Posterior vena cava (tissue), 2 donors: Measurements from ENCODE around the gene TUFM. TPM values are rescaled to one million over a fixed set of nuclear protein-coding genes. Genes with fewer than 3 reads are reported as not detected.

Source experiments
- DNase-seq: peaks from one replicate; pipeline ENCODE4 v3.0.0-alpha.2; 2020; ENCODE audit warnings: low spot score
- intact Hi-C, 2 donors: fragments of 100-400 bp; cut with DNase I; formaldehyde crosslinking; loops; one replicate each; pipeline versions ENCODE4 v1.14.1 to v1.14.2; 2022 to 2023
- total RNA-seq, 2 donors: library from RNA; stranded (reverse); fragmentation: NEBNext Ultra II Directional; extraction: Animal tissue kit (Norgen Biotek cat#: 25700); gene quantifications; one replicate each; pipeline ENCODE4 v1.2.1, GENCODE V29; 2021
- donor health status: DM: yes; HTN: yes; CAD: no.
- donor health status: DM: yes; HTN: yes; CAD: no.

TUFM gene
- total RNA-seq, 2 donors from 2014 or later, result 74.4 to 76.2 TPM

- no peak for DNase-seq
- intact Hi-C loops, result no loop called here
Observed at GRCh38 chr16:28844226-28844885, 1.8 kb downstream of the TUFM start.

DNA sequence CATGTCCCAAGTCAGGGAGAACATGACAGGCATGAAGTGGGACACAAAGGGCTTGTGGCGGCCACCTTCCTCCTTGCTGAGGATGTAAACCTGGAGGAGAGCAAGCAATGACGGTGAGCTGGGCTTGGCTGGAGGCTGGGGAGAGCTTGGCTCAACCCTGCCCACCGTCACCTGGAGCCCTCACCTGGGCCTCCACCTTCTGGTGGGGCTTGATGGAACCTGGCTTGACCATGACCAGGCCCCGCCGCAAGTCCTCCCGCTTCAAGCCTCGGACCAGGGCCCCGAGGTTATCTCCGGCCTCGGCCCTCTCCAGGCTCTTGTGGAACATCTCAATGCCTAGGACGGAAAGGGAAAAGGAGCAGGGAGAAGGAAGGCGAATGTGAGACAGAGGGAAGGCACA lies 2.4 kb downstream of the TUFM start:
- DNase-seq, result no peak
- intact Hi-C loops, result no loop called here

- DNase-seq, result no peak
- intact Hi-C loops, result no loop called here
Observed at GRCh38 chr16:28842696-28843095, 3.5 kb downstream of the TUFM start.

GRCh38 chr16:28839899-28840298 lies 6.2 kb downstream of the TUFM start:
- no peak for DNase-seq
- intact Hi-C loops, result no loop called here

DNA sequence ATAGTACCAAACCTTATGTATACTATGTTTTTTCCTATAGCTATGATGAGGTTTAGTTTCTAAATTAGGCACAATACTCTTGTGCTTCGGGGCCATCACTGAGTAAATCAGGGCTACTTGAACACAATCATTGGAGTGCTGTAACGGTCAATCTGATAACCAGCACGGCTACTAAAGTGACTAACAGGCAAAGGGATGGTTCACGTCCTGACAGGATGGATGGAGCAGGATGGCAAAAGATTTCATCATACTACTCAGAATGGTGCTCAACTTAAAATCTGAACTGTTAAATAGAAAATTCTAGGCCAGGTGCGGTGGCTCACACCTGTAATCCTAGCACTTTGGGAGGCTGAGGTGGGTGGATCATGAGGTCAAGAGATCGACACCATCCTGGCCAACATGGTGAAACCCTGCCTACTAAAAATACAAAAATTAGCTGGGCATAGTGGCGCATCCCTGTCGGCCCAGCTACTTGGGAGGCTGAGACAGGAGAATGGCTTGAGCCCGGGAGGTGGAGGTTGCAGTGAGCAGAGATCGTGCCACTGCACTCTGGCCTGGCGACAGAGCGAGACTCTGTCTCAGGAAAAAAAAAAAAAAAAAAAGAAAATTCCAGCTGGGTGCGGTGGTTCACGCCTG lies 7.0 kb downstream of the TUFM start:
- intact Hi-C loops, result no loop called here
- no peak for DNase-seq

- no peak for DNase-seq
- intact Hi-C loops, result no loop called here
Observed at GRCh38 chr16:28838558-28838918, 7.6 kb downstream of the TUFM start.

- intact Hi-C loops, result no loop called here
- no peak for DNase-seq
Observed at GRCh38 chr16:28837672-28838557, 8.2 kb downstream of the TUFM start.

DNA sequence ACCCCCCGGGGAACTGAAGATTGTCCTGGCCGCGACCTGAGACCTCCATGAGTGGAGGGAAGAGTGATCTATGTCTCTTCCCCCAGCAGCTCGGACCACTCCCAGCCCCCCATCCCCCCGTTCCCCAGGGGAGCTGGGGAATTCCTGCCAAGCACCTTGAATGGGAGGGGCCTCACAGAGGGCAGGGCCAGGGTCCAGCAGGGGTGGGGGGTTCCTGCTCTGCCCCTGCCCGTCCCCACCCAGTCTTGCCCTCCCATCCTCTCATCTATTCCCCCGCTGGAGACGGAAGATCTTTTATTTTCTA lies 9.4 kb downstream of the TUFM start:
- no peak for DNase-seq
- intact Hi-C loops, result no loop called here

- no peak for DNase-seq
- intact Hi-C loops, result no loop called here
Observed at GRCh38 chr16:28835864-28836760, 10.0 kb downstream of the TUFM start.

DNA sequence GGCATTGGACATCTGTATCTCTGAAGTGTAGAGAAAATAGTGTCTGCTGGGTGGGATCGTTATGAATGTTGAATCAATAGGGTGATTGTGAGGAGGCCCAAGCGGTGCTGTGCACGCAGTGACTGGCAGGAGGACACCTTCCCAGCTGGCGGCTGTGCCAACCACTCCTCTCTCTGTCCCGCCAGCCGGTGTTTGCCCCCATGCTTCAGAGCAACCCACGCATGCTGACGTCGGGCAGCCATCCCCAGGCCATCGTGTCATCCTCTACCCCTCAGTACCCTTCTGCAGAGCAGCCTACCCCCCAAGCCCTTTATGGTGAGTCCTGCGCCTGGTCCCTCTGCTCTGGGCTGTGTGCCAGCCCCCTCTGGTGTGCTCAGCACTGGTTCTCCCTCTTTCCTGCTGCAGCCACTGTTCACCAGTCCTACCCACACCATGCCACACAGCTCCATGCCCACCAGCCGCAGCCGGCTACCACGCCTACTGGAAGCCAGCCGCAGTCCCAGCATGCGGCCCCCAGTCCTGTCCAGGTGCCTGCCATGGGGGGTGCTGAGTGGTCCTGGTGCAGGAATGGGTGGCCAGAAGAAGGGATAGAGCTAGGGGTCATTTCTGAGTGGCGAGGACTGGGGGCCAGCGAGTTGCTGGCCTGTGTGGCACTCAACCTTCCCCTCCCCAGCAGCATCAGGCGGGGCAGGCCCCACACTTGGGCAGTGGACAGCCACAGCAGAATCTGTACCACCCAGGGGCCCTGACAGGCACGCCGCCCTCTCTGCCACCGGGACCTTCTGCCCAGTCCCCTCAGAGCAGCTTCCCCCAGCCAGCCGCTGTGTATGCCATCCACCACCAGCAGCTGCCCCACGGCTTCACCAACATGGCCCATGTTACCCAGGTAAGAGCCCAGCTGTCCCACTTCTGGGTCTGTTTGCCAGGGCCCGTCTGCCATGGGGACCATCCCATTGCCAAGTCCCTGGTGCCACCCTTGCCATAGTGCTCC lies 11.0 kb downstream of the TUFM start:
- intact Hi-C loops, result no loop called here

GRCh38 chr16:28834349-28834748 lies 11.8 kb downstream of the TUFM start:
- no peak for DNase-seq
- intact Hi-C loops, result no loop called here

More for the DNA sequence above, 11.0 kb downstream of the TUFM start:
- DNase-seq, result no peak

GRCh38 chr16:28830531-28830930 lies 15.6 kb downstream of the TUFM start:
- intact Hi-C loops, result no loop called here
- no peak for DNase-seq

GRCh38 chr16:28829747-28830146 lies 16.4 kb downstream of the TUFM start:
- no peak for DNase-seq
- intact Hi-C loops, result no loop called here

DNA sequence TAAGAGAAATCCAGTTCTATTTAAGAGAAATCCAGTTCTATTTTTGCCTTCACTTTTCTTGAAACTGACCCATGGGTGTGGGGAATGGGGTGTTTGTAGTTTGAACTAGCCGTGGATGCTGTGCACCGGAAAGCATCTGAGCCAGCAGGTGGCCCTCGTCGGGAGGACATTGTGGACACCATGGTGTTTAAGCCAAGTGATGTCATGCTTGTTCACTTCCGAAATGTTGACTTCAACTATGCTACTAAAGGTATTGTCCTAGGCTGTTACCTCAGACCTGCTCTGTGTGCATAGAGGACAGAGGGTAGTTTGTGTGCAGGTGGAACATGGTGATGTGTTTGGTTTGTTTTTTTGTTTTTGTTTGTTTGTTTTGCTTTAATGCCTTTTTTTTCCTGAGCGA lies 20.0 kb downstream of the TUFM start:
- intact Hi-C loops, result no loop called here
- no peak for DNase-seq

DNA sequence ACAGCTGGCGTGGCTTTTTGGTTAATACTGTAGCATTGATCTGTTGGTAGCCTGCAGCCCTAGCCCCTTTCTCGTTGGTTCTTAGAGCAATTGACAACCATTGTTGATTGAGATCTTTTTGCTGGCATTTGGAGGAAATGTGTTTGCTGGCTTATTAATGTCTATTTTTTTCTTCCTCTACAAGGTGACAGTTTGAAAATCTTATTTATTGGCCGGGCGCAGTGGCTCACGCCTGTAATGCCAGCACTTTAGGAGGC lies 21.5 kb downstream of the TUFM start:
- no peak for DNase-seq
- intact Hi-C loops, result no loop called here

DNA sequence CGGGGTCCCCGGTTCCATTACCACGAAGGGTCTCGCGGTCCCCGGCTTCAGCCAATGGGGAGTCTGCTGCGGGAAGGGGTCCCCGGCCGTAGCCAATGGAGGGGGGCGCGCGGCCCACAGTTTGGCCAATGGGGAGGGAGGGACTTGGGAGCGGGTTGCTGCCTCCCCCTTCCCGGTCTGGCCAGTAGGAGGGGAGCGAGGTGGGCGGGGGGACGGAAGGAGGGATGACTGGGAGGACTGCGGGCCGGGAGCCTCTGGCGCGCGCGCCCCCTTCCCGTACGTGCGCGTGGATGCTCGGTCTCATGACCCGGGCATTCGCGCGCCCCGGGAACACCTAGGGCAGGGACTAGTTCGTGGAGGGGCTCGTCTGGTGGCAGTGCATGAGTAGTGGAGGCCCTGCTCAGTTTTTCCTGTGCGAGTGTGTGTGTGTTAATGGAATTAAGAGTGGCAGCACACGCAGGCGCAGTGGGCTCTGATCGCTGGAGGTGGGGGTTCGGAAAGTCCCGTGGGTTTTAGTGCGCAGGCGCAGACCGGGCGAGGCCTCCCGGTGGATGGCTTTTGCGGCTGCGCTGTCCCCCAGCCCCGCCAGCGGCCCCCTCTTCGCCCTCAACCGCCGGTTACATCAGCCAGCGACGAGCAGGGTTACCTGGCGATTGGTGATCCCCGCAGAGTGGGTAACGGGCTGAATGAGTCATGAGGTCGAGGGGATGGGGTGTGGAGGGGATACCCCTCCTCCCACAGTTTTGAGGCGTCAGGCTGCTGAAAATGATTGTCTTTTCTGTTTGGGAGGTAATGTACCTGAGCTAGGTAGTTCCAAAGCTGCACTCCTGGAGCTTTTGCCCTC lies 22.1 kb downstream of the TUFM start:
- DNase-seq, result peak; percentile 99
- intact Hi-C loops, result no loop called here

- intact Hi-C loops, result no loop called here
- DNase-seq, result no peak
Observed at GRCh38 chr16:28823291-28823872, 22.8 kb downstream of the TUFM start.
